GM23338 (cell line): ENCODE results near the gene WDR38. TPM values are rescaled to one million over a fixed set of nuclear protein-coding genes. Genes with fewer than 3 reads are reported as not detected.

ENCODE experiments used
- ATAC-seq: fragments of 200-7000 bp; cut with Tn5 transposase; 3 replicates; pipeline ENCODE4 v1.9.1; 2020
- DNase-seq: peaks from one replicate; pipeline ENCODE4 v3.0.0-alpha.2; 2015; ENCODE audit warnings: low spot score
- H2AFZ ChIP-seq: fragments of 200-600 bp; sonication (generic); 2 replicates; pipeline ENCODE4 v1.8.0; 2016; ENCODE audit warnings: antibody characterized with exemption, mild to moderate bottlenecking, moderate library complexity
- H3F3A ChIP-seq: fragments of 200-600 bp; sonication (generic); replicated peaks from 2 replicates; pipeline ENCODE4 v1.8.0; 2017; ENCODE audit warnings: antibody characterized with exemption, mixed run types, low read depth
- H3K27ac ChIP-seq: fragments of 200-600 bp; sonication (generic); 2 replicates; pipeline ENCODE4 v1.6.1; 2016; ENCODE audit warnings: low read depth
- H3K27me3 ChIP-seq: fragments of 200-600 bp; sonication (generic); 2 replicates; pipeline ENCODE4 v1.8.0; 2016; ENCODE audit warnings: mild to moderate bottlenecking, mixed run types, moderate library complexity; ENCODE audit not compliant: insufficient read depth
- H3K36me3 ChIP-seq: fragments of 200-600 bp; sonication (generic); 2 replicates; pipeline ENCODE4 v1.8.0; 2016; ENCODE audit warnings: mild to moderate bottlenecking; ENCODE audit not compliant: insufficient read depth
- H3K4me1 ChIP-seq: fragments of 200-600 bp; sonication (generic); 2 replicates; pipeline ENCODE4 v1.8.0; 2016; ENCODE audit warnings: mild to moderate bottlenecking, moderate library complexity; ENCODE audit not compliant: insufficient read depth
- H3K4me2 ChIP-seq: fragments of 200-600 bp; sonication (generic); 2 replicates; pipeline ENCODE4 v1.7.1; 2017; ENCODE audit warnings: mixed run types
- H3K4me3 ChIP-seq: fragments of 200-600 bp; sonication (generic); 2 replicates; pipeline ENCODE4 v1.6.1; 2016; ENCODE audit warnings: mixed run types
- H3K79me2 ChIP-seq: fragments of 200-600 bp; sonication (generic); replicated peaks from 2 replicates; pipeline ENCODE4 v1.8.0; 2017; ENCODE audit warnings: mild to moderate bottlenecking; ENCODE audit not compliant: insufficient read depth
- H3K9me2 ChIP-seq: fragments of 200-600 bp; sonication (generic); 2 replicates; pipeline ENCODE4 v1.8.0; 2017; ENCODE audit not compliant: insufficient read depth
- H4K20me1 ChIP-seq: fragments of 200-600 bp; sonication (generic); replicated peaks from 2 replicates; pipeline ENCODE4 v1.8.0; 2017; ENCODE audit warnings: mild to moderate bottlenecking; ENCODE audit not compliant: insufficient read depth
- H3K27ac Mint-ChIP-seq: 2 replicates; pipeline ENCODE4 v1.8.0; 2020; ENCODE audit warnings: inconsistent platforms, mild to moderate bottlenecking, moderate library complexity, mixed read lengths
- H3K27me3 Mint-ChIP-seq: 3 replicates; pipeline ENCODE4 v1.8.0; 2022; ENCODE audit warnings: low read depth, mild to moderate bottlenecking, moderate library complexity, mixed read lengths, inconsistent platforms; ENCODE audit not compliant: insufficient read depth, poor library complexity
- H3K36me3 Mint-ChIP-seq: 3 replicates; pipeline ENCODE4 v1.8.0; 2021; ENCODE audit warnings: low read depth, mild to moderate bottlenecking, inconsistent platforms, moderate library complexity, mixed read lengths
- H3K4me1 Mint-ChIP-seq: 3 replicates; pipeline ENCODE4 v1.8.0; 2020; ENCODE audit warnings: mild to moderate bottlenecking, inconsistent platforms, mixed read lengths
- H3K4me3 Mint-ChIP-seq: 3 replicates; pipeline ENCODE4 v1.8.0; 2021; ENCODE audit warnings: moderate library complexity, mild to moderate bottlenecking, inconsistent platforms, mixed read lengths
- H3K9me3 Mint-ChIP-seq: 3 replicates; pipeline ENCODE4 v1.8.0; 2020; ENCODE audit warnings: moderate library complexity, mild to moderate bottlenecking, inconsistent platforms, mixed read lengths
- CREB1 ChIP-seq: fragments of 250-450 bp; sonication (Bioruptor Pico); IDR thresholded peaks from 2 replicates; pipeline ENCODE4 v1.5.0; 2020; ENCODE audit warnings: low read depth, mild to moderate bottlenecking, moderate library complexity
- EZH2 ChIP-seq: fragments of 200-600 bp; sonication (generic); IDR thresholded peaks from one replicate; pipeline ENCODE4 v1.8.0; 2017; ENCODE audit warnings: antibody characterized with exemption, mild to moderate bottlenecking, low read depth; ENCODE audit not compliant: unreplicated experiment
- EZH2phosphoT487 ChIP-seq: fragments of 200-600 bp; sonication (generic); IDR thresholded peaks from one replicate; pipeline ENCODE4 v1.8.1; 2018; ENCODE audit warnings: antibody characterized with exemption; ENCODE audit not compliant: unreplicated experiment
- JUNB ChIP-seq: IDR thresholded peaks from one replicate; pipeline ENCODE4 v1.6.1; 2016; ENCODE audit warnings: antibody characterized with exemption; ENCODE audit not compliant: unreplicated experiment
- NANOG ChIP-seq: IDR thresholded peaks from 2 replicates; pipeline ENCODE4 v1.6.1; 2016; ENCODE audit warnings: antibody characterized with exemption, borderline replicate concordance
- POLR2AphosphoS5 ChIP-seq: IDR thresholded peaks from 2 replicates; pipeline ENCODE4 v1.6.1; 2016; ENCODE audit warnings: antibody characterized with exemption, low read depth
- STAT1 ChIP-seq: IDR thresholded peaks from one replicate; pipeline ENCODE4 v1.6.1; 2016; ENCODE audit warnings: antibody characterized with exemption; ENCODE audit not compliant: unreplicated experiment
- ZNF114 ChIP-seq: fragments of 250-450 bp; sonication (Bioruptor Pico); IDR thresholded peaks from 2 replicates; pipeline ENCODE4 v1.5.0; 2020; ENCODE audit warnings: mild to moderate bottlenecking, moderate library complexity
- ZNF331 ChIP-seq: fragments of 250-450 bp; sonication (Bioruptor Pico); IDR thresholded peaks from 2 replicates; pipeline ENCODE4 v1.5.0; 2020; ENCODE audit warnings: low read depth, mild to moderate bottlenecking, moderate library complexity
- polyA plus RNA-seq: library from polyadenylated mRNA; unstranded; fragments of >200 nt; fragmentation: Nextera tagmentation; extraction: Ambion mirVana; gene quantifications from 2 replicates; pipeline ENCODE4 v1.2.1, GENCODE V29; 2016
- total RNA-seq: library from RNA; depleted of rRNA; stranded (reverse); fragments of >200 nt; shearing (Covaris generic); gene quantifications from 2 replicates; pipeline ENCODE4 v1.2.3, GENCODE V29; 2014
- TF ChIP-seq, protein P1 (sequence below), 2 experiments: fragments of 200-600 bp in 1 of 2; sonication (generic) in 1 of 2; conservative IDR thresholded peaks; 2 replicates each; pipeline versions ENCODE4 v1.5.1 to v1.6.1; 2016 to 2017; ENCODE audit warnings: antibody characterized with exemption in 2 of 2, low read depth in 2 of 2, mild to moderate bottlenecking in 2 of 2, moderate library complexity in 1 of 2
- TF ChIP-seq, protein P2 (sequence below): fragments of 250-450 bp; sonication (Bioruptor Pico); IDR thresholded peaks from 2 replicates; pipeline ENCODE4 v1.5.0; 2020; ENCODE audit warnings: mild to moderate bottlenecking, moderate library complexity
- TF ChIP-seq, protein P3 (sequence below): IDR thresholded peaks from one replicate; pipeline ENCODE4 v1.6.1; 2018; ENCODE audit warnings: antibody characterized with exemption; ENCODE audit not compliant: unreplicated experiment
- TF ChIP-seq, protein P4 (sequence below): IDR thresholded peaks from 2 replicates; pipeline ENCODE4 v1.6.1; 2016; ENCODE audit warnings: antibody characterized with exemption

WDR38 gene
- total and polyA plus RNA-seq, 2 experiments from 2014 or later = not detected

DNA sequence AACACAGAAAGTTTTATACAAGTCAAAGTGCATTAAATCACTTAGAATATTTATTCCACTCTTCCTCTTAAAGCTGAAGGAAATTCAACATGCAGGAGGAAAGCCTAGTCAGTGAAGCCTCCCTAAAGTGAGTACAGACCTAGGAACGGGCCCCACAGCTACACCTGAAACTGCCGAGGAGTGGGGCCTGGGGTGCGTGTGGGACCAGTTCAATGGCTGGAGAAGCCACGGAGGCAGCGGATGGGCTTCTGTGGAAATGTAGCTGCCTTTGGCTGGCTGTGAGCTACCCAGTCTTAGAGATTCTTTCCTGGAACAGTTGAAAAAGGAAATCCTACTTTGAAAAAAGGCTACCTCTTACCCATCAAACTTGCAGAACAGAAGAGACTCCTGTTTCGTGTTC, 25.3 kb downstream of the WDR38 start:
- peaks cover 56% of the 10 kb centered on the region for H3K4me1 Mint-ChIP-seq
- 0 out of 2 replicates have a peak overlapping the region, but pooled peaks have one; percentile 26 for H3K27ac Mint-ChIP-seq
- Histone ChIP-seq H3F3A (peaks cover 50% of the 10 kb centered on the region), H3K36me3 (peaks cover 5% of the 10 kb centered on the region; the same call in 1 of the 2 replicates), H3K9me2 (no peaks in the 10 kb centered on the region), H3K27me3 (no peaks in the 10 kb centered on the region), H2AFZ (no peak overlapping the region), H4K20me1 (peaks cover 18% of the 10 kb centered on the region), H3K4me2 (no peak overlapping the region), H3K79me2 (peaks cover 17% of the 10 kb centered on the region), H3K4me3 (no peak overlapping the region), H3K27ac (peak overlapping the region; percentile 84), H3K4me1 (peaks cover 31% of the 10 kb centered on the region)
- H3K4me3 Mint-ChIP-seq = no peak overlapping the region
- peaks cover 8% of the 10 kb centered on the region for H3K27me3 Mint-ChIP-seq
- TF ChIP-seq NANOG (no peak), EZH2phosphoT487 (no peak), ZNF114 (no peak), STAT1 (no peak), CREB1 (CRISPR knock-in tag) (no peak), POLR2AphosphoS5 (no peak), EZH2 (no peak), JUNB (no peak), ZNF331 (CRISPR knock-in tag) (no peak)
- TF ChIP-seq, protein P1, sequence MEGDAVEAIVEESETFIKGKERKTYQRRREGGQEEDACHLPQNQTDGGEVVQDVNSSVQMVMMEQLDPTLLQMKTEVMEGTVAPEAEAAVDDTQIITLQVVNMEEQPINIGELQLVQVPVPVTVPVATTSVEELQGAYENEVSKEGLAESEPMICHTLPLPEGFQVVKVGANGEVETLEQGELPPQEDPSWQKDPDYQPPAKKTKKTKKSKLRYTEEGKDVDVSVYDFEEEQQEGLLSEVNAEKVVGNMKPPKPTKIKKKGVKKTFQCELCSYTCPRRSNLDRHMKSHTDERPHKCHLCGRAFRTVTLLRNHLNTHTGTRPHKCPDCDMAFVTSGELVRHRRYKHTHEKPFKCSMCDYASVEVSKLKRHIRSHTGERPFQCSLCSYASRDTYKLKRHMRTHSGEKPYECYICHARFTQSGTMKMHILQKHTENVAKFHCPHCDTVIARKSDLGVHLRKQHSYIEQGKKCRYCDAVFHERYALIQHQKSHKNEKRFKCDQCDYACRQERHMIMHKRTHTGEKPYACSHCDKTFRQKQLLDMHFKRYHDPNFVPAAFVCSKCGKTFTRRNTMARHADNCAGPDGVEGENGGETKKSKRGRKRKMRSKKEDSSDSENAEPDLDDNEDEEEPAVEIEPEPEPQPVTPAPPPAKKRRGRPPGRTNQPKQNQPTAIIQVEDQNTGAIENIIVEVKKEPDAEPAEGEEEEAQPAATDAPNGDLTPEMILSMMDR (conservative IDR thresholded peaks at IDR 0.05; ENCODE audit: low read depth in 2 of 2) = no peak
- TF ChIP-seq, protein P2, sequence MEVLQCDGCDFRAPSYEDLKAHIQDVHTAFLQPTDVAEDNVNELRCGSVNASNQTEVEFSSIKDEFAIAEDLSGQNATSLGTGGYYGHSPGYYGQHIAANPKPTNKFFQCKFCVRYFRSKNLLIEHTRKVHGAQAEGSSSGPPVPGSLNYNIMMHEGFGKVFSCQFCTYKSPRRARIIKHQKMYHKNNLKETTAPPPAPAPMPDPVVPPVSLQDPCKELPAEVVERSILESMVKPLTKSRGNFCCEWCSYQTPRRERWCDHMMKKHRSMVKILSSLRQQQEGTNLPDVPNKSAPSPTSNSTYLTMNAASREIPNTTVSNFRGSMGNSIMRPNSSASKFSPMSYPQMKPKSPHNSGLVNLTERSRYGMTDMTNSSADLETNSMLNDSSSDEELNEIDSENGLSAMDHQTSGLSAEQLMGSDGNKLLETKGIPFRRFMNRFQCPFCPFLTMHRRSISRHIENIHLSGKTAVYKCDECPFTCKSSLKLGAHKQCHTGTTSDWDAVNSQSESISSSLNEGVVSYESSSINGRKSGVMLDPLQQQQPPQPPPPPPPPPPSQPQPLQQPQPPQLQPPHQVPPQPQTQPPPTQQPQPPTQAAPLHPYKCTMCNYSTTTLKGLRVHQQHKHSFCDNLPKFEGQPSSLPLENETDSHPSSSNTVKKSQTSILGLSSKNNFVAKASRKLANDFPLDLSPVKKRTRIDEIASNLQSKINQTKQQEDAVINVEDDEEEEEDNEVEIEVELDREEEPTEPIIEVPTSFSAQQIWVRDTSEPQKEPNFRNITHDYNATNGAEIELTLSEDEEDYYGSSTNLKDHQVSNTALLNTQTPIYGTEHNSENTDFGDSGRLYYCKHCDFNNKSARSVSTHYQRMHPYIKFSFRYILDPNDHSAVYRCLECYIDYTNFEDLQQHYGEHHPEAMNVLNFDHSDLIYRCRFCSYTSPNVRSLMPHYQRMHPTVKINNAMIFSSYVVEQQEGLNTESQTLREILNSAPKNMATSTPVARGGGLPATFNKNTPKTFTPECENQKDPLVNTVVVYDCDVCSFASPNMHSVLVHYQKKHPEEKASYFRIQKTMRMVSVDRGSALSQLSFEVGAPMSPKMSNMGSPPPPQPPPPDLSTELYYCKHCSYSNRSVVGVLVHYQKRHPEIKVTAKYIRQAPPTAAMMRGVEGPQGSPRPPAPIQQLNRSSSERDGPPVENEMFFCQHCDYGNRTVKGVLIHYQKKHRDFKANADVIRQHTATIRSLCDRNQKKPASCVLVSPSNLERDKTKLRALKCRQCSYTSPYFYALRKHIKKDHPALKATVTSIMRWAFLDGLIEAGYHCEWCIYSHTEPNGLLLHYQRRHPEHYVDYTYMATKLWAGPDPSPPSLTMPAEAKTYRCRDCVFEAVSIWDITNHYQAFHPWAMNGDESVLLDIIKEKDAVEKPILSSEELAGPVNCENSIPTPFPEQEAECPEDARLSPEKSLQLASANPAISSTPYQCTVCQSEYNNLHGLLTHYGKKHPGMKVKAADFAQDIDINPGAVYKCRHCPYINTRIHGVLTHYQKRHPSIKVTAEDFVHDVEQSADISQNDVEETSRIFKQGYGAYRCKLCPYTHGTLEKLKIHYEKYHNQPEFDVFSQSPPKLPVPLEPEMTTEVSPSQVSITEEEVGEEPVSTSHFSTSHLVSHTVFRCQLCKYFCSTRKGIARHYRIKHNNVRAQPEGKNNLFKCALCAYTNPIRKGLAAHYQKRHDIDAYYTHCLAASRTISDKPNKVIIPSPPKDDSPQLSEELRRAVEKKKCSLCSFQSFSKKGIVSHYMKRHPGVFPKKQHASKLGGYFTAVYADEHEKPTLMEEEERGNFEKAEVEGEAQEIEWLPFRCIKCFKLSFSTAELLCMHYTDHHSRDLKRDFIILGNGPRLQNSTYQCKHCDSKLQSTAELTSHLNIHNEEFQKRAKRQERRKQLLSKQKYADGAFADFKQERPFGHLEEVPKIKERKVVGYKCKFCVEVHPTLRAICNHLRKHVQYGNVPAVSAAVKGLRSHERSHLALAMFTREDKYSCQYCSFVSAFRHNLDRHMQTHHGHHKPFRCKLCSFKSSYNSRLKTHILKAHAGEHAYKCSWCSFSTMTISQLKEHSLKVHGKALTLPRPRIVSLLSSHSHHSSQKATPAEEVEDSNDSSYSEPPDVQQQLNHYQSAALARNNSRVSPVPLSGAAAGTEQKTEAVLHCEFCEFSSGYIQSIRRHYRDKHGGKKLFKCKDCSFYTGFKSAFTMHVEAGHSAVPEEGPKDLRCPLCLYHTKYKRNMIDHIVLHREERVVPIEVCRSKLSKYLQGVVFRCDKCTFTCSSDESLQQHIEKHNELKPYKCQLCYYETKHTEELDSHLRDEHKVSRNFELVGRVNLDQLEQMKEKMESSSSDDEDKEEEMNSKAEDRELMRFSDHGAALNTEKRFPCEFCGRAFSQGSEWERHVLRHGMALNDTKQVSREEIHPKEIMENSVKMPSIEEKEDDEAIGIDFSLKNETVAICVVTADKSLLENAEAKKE (CRISPR knock-in tag) = no peak
- TF ChIP-seq, protein P3, sequence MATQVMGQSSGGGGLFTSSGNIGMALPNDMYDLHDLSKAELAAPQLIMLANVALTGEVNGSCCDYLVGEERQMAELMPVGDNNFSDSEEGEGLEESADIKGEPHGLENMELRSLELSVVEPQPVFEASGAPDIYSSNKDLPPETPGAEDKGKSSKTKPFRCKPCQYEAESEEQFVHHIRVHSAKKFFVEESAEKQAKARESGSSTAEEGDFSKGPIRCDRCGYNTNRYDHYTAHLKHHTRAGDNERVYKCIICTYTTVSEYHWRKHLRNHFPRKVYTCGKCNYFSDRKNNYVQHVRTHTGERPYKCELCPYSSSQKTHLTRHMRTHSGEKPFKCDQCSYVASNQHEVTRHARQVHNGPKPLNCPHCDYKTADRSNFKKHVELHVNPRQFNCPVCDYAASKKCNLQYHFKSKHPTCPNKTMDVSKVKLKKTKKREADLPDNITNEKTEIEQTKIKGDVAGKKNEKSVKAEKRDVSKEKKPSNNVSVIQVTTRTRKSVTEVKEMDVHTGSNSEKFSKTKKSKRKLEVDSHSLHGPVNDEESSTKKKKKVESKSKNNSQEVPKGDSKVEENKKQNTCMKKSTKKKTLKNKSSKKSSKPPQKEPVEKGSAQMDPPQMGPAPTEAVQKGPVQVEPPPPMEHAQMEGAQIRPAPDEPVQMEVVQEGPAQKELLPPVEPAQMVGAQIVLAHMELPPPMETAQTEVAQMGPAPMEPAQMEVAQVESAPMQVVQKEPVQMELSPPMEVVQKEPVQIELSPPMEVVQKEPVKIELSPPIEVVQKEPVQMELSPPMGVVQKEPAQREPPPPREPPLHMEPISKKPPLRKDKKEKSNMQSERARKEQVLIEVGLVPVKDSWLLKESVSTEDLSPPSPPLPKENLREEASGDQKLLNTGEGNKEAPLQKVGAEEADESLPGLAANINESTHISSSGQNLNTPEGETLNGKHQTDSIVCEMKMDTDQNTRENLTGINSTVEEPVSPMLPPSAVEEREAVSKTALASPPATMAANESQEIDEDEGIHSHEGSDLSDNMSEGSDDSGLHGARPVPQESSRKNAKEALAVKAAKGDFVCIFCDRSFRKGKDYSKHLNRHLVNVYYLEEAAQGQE = no peak
- TF ChIP-seq, protein P4, sequence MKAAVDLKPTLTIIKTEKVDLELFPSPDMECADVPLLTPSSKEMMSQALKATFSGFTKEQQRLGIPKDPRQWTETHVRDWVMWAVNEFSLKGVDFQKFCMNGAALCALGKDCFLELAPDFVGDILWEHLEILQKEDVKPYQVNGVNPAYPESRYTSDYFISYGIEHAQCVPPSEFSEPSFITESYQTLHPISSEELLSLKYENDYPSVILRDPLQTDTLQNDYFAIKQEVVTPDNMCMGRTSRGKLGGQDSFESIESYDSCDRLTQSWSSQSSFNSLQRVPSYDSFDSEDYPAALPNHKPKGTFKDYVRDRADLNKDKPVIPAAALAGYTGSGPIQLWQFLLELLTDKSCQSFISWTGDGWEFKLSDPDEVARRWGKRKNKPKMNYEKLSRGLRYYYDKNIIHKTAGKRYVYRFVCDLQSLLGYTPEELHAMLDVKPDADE = no peak
- peaks cover 47% of the 10 kb centered on the region for H3K36me3 Mint-ChIP-seq
- ATAC-seq (no peak), DNase-seq (no peak)
- no peaks in the 10 kb centered on the region for H3K9me3 Mint-ChIP-seq
